Retinal pigment epithelial cell (primary cell): ENCODE results near the gene ITGA6.
A peak's percentile ranks its signal among the peaks of the same experiment; 100 is the strongest.

ENCODE experiments used
- DNase-seq: peaks from one replicate; pipeline ENCODE4 v3.0.0-alpha.2; 2010; ENCODE audit warnings: low read depth
- H3K4me3 ChIP-seq: 2 replicates; pipeline ENCODE4 v1.5.1; 2011; ENCODE audit warnings: mild to moderate bottlenecking, low read length, control low read depth, moderate library complexity
- CTCF ChIP-seq: conservative IDR thresholded peaks from 2 replicates; pipeline ENCODE4 v1.5.1; 2011; ENCODE audit warnings: low read depth, low read length, control low read depth, inconsistent platforms

Gene ITGA6

GRCh38 chr2:172416447-172417058 is 10.8 kb upstream of the ITGA6 start:
- no peak for DNase-seq
- no peak for TF ChIP-seq CTCF
- H3K4me3 ChIP-seq: no peak overlapping the region

- DNase-seq: peak; percentile 42
- TF ChIP-seq CTCF: no peak
- H3K4me3 ChIP-seq: no peak overlapping the region
Observed at GRCh38 chr2:172420216-172420615, 7.2 kb upstream of the ITGA6 start.

- no peak for DNase-seq
- no peak overlapping the region for H3K4me3 ChIP-seq
- no peak for TF ChIP-seq CTCF
Observed at GRCh38 chr2:172423160-172423559, 4.2 kb upstream of the ITGA6 start.

- no peak overlapping the region for H3K4me3 ChIP-seq
- DNase-seq: no peak
- TF ChIP-seq CTCF: no peak
Observed at GRCh38 chr2:172425336-172425735, 2.0 kb upstream of the ITGA6 start.

- TF ChIP-seq CTCF: no peak
- peak overlapping the region; percentile 76 for H3K4me3 ChIP-seq
- DNase-seq: no peak
Observed at GRCh38 chr2:172426635-172427255, 641 bp upstream of the ITGA6 start.

- peak overlapping the region; percentile 76 for H3K4me3 ChIP-seq
- DNase-seq: no peak
- TF ChIP-seq CTCF: peak; percentile 25
Observed at GRCh38 chr2:172427990-172428831, 825 bp downstream of the ITGA6 start.

- no peak for DNase-seq
- H3K4me3 ChIP-seq: peak overlapping the region; percentile 76
- TF ChIP-seq CTCF: no peak
Observed at GRCh38 chr2:172428832-172429210, 1.4 kb downstream of the ITGA6 start.
